Bone marrow (tissue), 2 donors: ENCODE data around the gene ZNF516.
"Not testable (repeated sequence)": the region's sequence is repeated elsewhere in the genome, so short reads cannot be mapped to it uniquely, and the experiment has no call there.

Experiments used
- DNase-seq, 2 donors: peaks; one replicate each; lab custom pipeline; 2025; lab: John Stamatoyannopoulos, UW

The ZNF516 gene

GRCh38 chr18:76495006-76495370, at the start of gene ZNF516:
TSS of gene ZNF516 (minus strand) at chr18:76495242. CDS start at chr18:76443054, 52,188 bp downstream.
- no peak for DNase-seq

- no peak for DNase-seq
These were observed 43.8 kb upstream of the ZNF516 start for GRCh38 chr18:76538846-76539245.

GRCh38 chr18:76537621-76538020, 42.6 kb upstream of the ZNF516 start:
- DNase-seq: no peak

- not testable (repeated sequence) for DNase-seq
These were observed 41.6 kb upstream of the ZNF516 start for GRCh38 chr18:76536593-76536992.

GRCh38 chr18:76532875-76533274, 37.8 kb upstream of the ZNF516 start:
- no peak for DNase-seq

GRCh38 chr18:76530846-76531245, 35.8 kb upstream of the ZNF516 start:
- no peak for DNase-seq

GRCh38 chr18:76530391-76530790, 35.3 kb upstream of the ZNF516 start:
- no peak for DNase-seq

GRCh38 chr18:76529433-76529811, 34.4 kb upstream of the ZNF516 start:
- DNase-seq: no peak

GRCh38 chr18:76528477-76529432, 33.7 kb upstream of the ZNF516 start:
- peak in 1 of 2 donors; percentile 58 for DNase-seq

GRCh38 chr18:76525911-76526310, 30.9 kb upstream of the ZNF516 start:
- DNase-seq: no peak

GRCh38 chr18:76524900-76525698, 30.1 kb upstream of the ZNF516 start:
- no peak for DNase-seq

GRCh38 chr18:76524477-76524876, 29.4 kb upstream of the ZNF516 start:
- no peak for DNase-seq

- no peak for DNase-seq
These were observed 27.5 kb upstream of the ZNF516 start for GRCh38 chr18:76522551-76522950.

GRCh38 chr18:76522122-76522503, 27.1 kb upstream of the ZNF516 start:
- DNase-seq: no peak

GRCh38 chr18:76521417-76522121, 26.5 kb upstream of the ZNF516 start:
- DNase-seq: no peak

- no peak for DNase-seq
These were observed 24.0 kb upstream of the ZNF516 start for GRCh38 chr18:76518860-76519538.

- DNase-seq: peak in 1 of 2 donors; percentile 23
These were observed 23.2 kb upstream of the ZNF516 start for GRCh38 chr18:76518123-76518859.

GRCh38 chr18:76515576-76515975, 20.5 kb upstream of the ZNF516 start:
- no peak for DNase-seq

GRCh38 chr18:76514573-76514972, 19.5 kb upstream of the ZNF516 start:
- DNase-seq: no peak

GRCh38 chr18:76507830-76508385, 12.9 kb upstream of the ZNF516 start:
- DNase-seq: no peak
